Neural progenitor cell (in vitro differentiated cells): ENCODE results near the gene KAT8. TPM values are rescaled to one million over a fixed set of nuclear protein-coding genes. Genes with fewer than 3 reads are reported as not detected.

Experiments
- DNase-seq: peaks from one replicate; pipeline ENCODE4 v3.0.0-alpha.2; 2016; ENCODE audit warnings: low spot score
- H2AFZ ChIP-seq: fragments of 200-600 bp; sonication (generic); replicated peaks from 2 replicates; pipeline ENCODE4 v1.6.1; 2016; ENCODE audit warnings: antibody characterized with exemption
- H3F3A ChIP-seq: fragments of 200-600 bp; sonication (generic); 2 replicates; pipeline ENCODE4 v1.6.1; 2016; ENCODE audit warnings: antibody characterized with exemption, low read depth
- H3K27ac ChIP-seq: fragments of 200-600 bp; sonication (generic); 2 replicates; pipeline ENCODE4 v1.5.1; 2016; ENCODE audit warnings: mild to moderate bottlenecking
- H3K27me3 ChIP-seq: fragments of 200-600 bp; sonication (generic); 2 replicates; pipeline ENCODE4 v1.6.1; 2016; ENCODE audit warnings: mild to moderate bottlenecking, moderate library complexity
- H3K36me3 ChIP-seq: fragments of 200-600 bp; sonication (generic); 2 replicates; pipeline ENCODE4 v1.5.1; 2016
- H3K4me1 ChIP-seq: fragments of 200-600 bp; sonication (generic); 2 replicates; pipeline ENCODE4 v1.6.1; 2016; ENCODE audit warnings: mixed run types
- H3K4me2 ChIP-seq: fragments of 200-600 bp; sonication (generic); 2 replicates; pipeline ENCODE4 v1.6.1; 2016
- H3K4me3 ChIP-seq: fragments of 200-600 bp; sonication (generic); 2 replicates; pipeline ENCODE4 v1.5.1; 2016
- H3K79me2 ChIP-seq: fragments of 200-600 bp; sonication (generic); 2 replicates; pipeline ENCODE4 v1.6.1; 2016; ENCODE audit warnings: low read depth
- H3K9ac ChIP-seq: fragments of 200-600 bp; sonication (generic); 2 replicates; pipeline ENCODE4 v1.6.1; 2016
- H3K9me3 ChIP-seq: fragments of 200-600 bp; sonication (generic); 2 replicates; pipeline ENCODE4 v1.5.1; 2016; ENCODE audit warnings: low read depth
- H4K20me1 ChIP-seq: fragments of 200-600 bp; sonication (generic); 2 replicates; pipeline ENCODE4 v1.6.1; 2016; ENCODE audit warnings: low read depth
- H3K27ac Mint-ChIP-seq: 3 replicates; pipeline ENCODE4 v1.8.0; 2021; ENCODE audit warnings: mixed read lengths
- H3K27me3 Mint-ChIP-seq: 2 replicates; pipeline ENCODE4 v1.8.0; 2022; ENCODE audit warnings: low read depth, mild to moderate bottlenecking, inconsistent platforms, moderate library complexity, mixed read lengths; ENCODE audit not compliant: insufficient read depth
- H3K36me3 Mint-ChIP-seq: 3 replicates; pipeline ENCODE4 v1.8.0; 2021; ENCODE audit warnings: mixed read lengths
- H3K4me1 Mint-ChIP-seq: 3 replicates; pipeline ENCODE4 v1.8.0; 2021; ENCODE audit warnings: mixed read lengths
- H3K4me3 Mint-ChIP-seq: 3 replicates; pipeline ENCODE4 v1.8.0; 2021; ENCODE audit warnings: mild to moderate bottlenecking, moderate library complexity, mixed read lengths
- H3K9me3 Mint-ChIP-seq: 3 replicates; pipeline ENCODE4 v1.8.0; 2020; ENCODE audit warnings: mixed read lengths
- EZH2 ChIP-seq: fragments of 200-600 bp; sonication (generic); IDR thresholded peaks from 2 replicates; pipeline ENCODE4 v1.6.1; 2017; ENCODE audit warnings: antibody characterized with exemption, mild to moderate bottlenecking, moderate library complexity
- EZH2phosphoT487 ChIP-seq: fragments of 200-600 bp; sonication (generic); IDR thresholded peaks from 2 replicates; pipeline ENCODE4 v1.6.1; 2017; ENCODE audit warnings: antibody characterized with exemption
- total RNA-seq: library from RNA; depleted of rRNA; stranded (reverse); fragments of >200 nt; gene quantifications from 2 replicates; pipeline ENCODE4 v1.2.3, GENCODE V29; 2015; ENCODE audit warnings: low replicate concordance
- TF ChIP-seq, protein P1 (sequence below): fragments of 200-600 bp; sonication (generic); IDR thresholded peaks from 2 replicates; pipeline ENCODE4 v1.5.1; 2017; ENCODE audit warnings: antibody characterized with exemption, mild to moderate bottlenecking

KAT8 gene
- total RNA-seq, 1 donor from 2014 or later, result 59.7 TPM

DNA sequence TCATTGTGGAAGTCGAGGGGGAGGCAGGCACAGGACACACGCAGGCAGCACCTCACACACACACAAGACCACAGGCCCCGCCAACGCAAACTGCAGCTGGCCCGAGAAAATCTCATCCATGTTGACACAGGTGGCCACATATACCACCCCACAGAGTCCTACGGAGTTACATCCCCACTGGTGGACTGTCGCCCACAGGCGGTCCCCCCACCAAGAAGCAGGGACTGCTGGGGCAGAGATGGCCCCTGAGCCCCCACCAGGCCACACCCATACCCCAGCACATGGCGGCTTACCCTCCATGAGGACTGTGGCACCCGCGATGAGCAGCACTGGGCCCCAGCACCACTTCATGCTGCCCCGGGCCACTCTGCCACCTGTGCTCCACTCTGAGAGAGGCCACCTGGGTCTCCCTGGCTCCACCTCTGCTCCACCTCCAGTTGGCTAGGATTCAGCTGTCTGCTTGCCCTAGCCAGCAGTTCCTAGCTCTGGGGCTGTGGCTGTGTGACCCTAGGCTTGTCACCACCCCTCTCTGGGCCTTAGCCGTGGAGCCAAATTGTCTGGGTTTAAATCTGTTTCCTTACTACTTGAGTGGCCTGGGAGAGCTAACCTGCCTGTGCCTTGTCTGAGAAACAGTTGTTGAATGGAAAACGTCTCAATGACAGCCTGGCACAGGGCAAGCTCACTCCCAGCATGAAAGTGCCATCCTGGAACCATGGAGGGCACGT is 28.8 kb upstream of the KAT8 start, which contains the start of gene PRSS53:
TSS of gene PRSS53 (minus strand) at position 485 of the 725 bp plus-strand sequence. CDS start at position 351, 134 bp downstream.
- Histone ChIP-seq H3F3A (peaks cover 4% of the 10 kb centered on the region), H4K20me1 (peaks cover 40% of the 10 kb centered on the region), H3K4me2 (no peak within 1 kb of the TSS), H3K4me3 (no peak within 1 kb of the TSS), H3K9ac (no peak within 1 kb of the TSS), H3K9me3 (no peaks in the 10 kb centered on the region), H3K36me3 (no peaks in the 10 kb centered on the region), H3K27me3 (no peaks in the 10 kb centered on the region), H2AFZ (no peak within 1 kb of the TSS), H3K4me1 (peaks cover 3% of the 10 kb centered on the region), H3K79me2 (peaks cover 22% of the 10 kb centered on the region), H3K27ac (no peak within 1 kb of the TSS)
- H3K27me3 Mint-ChIP-seq, result peaks cover 5% of the 10 kb centered on the region
- H3K4me1 Mint-ChIP-seq, result peaks cover 5% of the 10 kb centered on the region
- DNase-seq, result no peak
- H3K36me3 Mint-ChIP-seq, result peaks cover 5% of the 10 kb centered on the region
- H3K27ac Mint-ChIP-seq, result no peak within 1 kb of the TSS
- no peaks in the 10 kb centered on the region for H3K9me3 Mint-ChIP-seq
- TF ChIP-seq, protein P1, sequence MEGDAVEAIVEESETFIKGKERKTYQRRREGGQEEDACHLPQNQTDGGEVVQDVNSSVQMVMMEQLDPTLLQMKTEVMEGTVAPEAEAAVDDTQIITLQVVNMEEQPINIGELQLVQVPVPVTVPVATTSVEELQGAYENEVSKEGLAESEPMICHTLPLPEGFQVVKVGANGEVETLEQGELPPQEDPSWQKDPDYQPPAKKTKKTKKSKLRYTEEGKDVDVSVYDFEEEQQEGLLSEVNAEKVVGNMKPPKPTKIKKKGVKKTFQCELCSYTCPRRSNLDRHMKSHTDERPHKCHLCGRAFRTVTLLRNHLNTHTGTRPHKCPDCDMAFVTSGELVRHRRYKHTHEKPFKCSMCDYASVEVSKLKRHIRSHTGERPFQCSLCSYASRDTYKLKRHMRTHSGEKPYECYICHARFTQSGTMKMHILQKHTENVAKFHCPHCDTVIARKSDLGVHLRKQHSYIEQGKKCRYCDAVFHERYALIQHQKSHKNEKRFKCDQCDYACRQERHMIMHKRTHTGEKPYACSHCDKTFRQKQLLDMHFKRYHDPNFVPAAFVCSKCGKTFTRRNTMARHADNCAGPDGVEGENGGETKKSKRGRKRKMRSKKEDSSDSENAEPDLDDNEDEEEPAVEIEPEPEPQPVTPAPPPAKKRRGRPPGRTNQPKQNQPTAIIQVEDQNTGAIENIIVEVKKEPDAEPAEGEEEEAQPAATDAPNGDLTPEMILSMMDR, result no peak
- no peak for TF ChIP-seq EZH2
- no peak for TF ChIP-seq EZH2phosphoT487
- H3K4me3 Mint-ChIP-seq, result no peak within 1 kb of the TSS

- H3K9me3 ChIP-seq, result no peaks in the 10 kb centered on the region
- TF ChIP-seq EZH2phosphoT487 (no peak), EZH2 (no peak)
- TF ChIP-seq, protein P1, result no peak
- peaks cover 3% of the 10 kb centered on the region for H3K4me1 ChIP-seq
- no peaks in the 10 kb centered on the region for H3K36me3 ChIP-seq
- H3K4me2 ChIP-seq, result no peak overlapping the region
- Mint-ChIP-seq H3K9me3 (no peaks in the 10 kb centered on the region), H3K36me3 (peaks cover 5% of the 10 kb centered on the region), H3K27me3 (peaks cover 8% of the 10 kb centered on the region), H3K27ac (no peak overlapping the region), H3K4me3 (no peak overlapping the region), H3K4me1 (peaks cover 8% of the 10 kb centered on the region)
- no peak overlapping the region for H2AFZ ChIP-seq
- H3K27ac ChIP-seq, result no peak overlapping the region
- peaks cover 22% of the 10 kb centered on the region for H3K79me2 ChIP-seq
- no peak overlapping the region for H3K9ac ChIP-seq
- peaks cover 9% of the 10 kb centered on the region for H3F3A ChIP-seq
- H3K4me3 ChIP-seq, result no peak overlapping the region
- DNase-seq, result no peak
- no peaks in the 10 kb centered on the region for H3K27me3 ChIP-seq
- peaks cover 40% of the 10 kb centered on the region for H4K20me1 ChIP-seq
Observed at GRCh38 chr16:31089199-31089598, 28.3 kb upstream of the KAT8 start.

DNA sequence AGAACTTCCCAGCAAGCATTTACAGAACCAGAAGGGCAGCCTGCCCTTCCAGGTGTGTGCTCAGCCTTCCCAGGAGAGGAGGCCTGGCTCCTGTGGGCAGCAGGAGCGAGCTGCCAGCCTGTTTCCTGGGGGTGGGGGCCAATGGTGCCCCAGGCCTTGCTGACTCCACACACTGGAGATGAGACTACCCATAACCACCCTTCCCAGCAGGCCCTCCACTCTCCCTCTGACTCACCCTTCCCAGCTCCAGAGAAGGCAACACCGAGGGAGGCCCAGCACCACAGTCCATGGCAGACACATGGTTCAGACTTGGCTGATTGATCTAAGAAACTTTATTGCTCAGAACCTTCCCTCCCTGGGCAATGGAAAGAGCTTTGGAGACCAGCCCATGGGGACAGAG is 26.9 kb upstream of the KAT8 start:
- Histone ChIP-seq H3K27ac (no peak overlapping the region), H3K4me1 (peaks cover 3% of the 10 kb centered on the region), H3K9ac (no peak overlapping the region), H3F3A (peaks cover 21% of the 10 kb centered on the region), H3K9me3 (no peaks in the 10 kb centered on the region), H3K4me2 (no peak overlapping the region), H3K36me3 (no peaks in the 10 kb centered on the region), H4K20me1 (peaks cover 31% of the 10 kb centered on the region), H3K79me2 (peaks cover 22% of the 10 kb centered on the region), H3K4me3 (no peak overlapping the region), H3K27me3 (no peaks in the 10 kb centered on the region), H2AFZ (no peak overlapping the region)
- Mint-ChIP-seq H3K4me1 (peaks cover 8% of the 10 kb centered on the region), H3K36me3 (peaks cover 5% of the 10 kb centered on the region), H3K27ac (no peak overlapping the region), H3K27me3 (peaks cover 11% of the 10 kb centered on the region), H3K9me3 (peaks cover 2% of the 10 kb centered on the region), H3K4me3 (no peak overlapping the region)
- TF ChIP-seq EZH2phosphoT487 (no peak), EZH2 (no peak)
- TF ChIP-seq, protein P1, result no peak
- no peak for DNase-seq
